IMR-90 (cell line): ENCODE results near the gene KIF6. TPM values are rescaled to one million over a fixed set of nuclear protein-coding genes. Genes with fewer than 3 reads are reported as not detected.

Experiments used
- ATAC-seq: fragments of 200-7000 bp; cut with Tn5 transposase; 2 replicates; pipeline ENCODE4 v1.9.1; 2020; ENCODE audit warnings: low read depth, mild to moderate bottlenecking, moderate library complexity
- BruUV-seq: library from RNA; stranded (reverse); fragments of 400-500 nt; replicated peaks from 2 replicates; lab custom pipeline; 2021; lab: Mats Ljungman, UMichigan
- CTCF ChIA-PET: fragments of 300-600 bp; formaldehyde crosslinking; extraction: SDS; loops from one replicate; lab custom pipeline; 2021; ENCODE audit warnings: antibody characterized with exemption; lab: Yijun Ruan, JAX
- POLR2A ChIA-PET: fragments of 300-600 bp; sonication (Branson Sonifier 250); formaldehyde crosslinking; loops from one replicate; lab custom pipeline; 2022; ENCODE audit warnings: antibody characterized with exemption; ENCODE audit not compliant: unreplicated experiment; lab: Charles Lee
- DNase-seq: peaks from one replicate; pipeline ENCODE4 v3.0.0; 2013
- H2AFZ ChIP-seq: replicated peaks from 2 replicates; pipeline ENCODE3; 2013; ENCODE audit warnings: low read length, mild to moderate bottlenecking; ENCODE audit not compliant: poor library complexity
- H2AK5ac ChIP-seq: 2 replicates; pipeline ENCODE4 v1.6.1; 2013; ENCODE audit warnings: low read depth, low read length, inconsistent platforms
- H2AK9ac ChIP-seq: replicated peaks from 2 replicates; pipeline ENCODE3; 2013; ENCODE audit warnings: mild to moderate bottlenecking, low read depth, low read length, moderate library complexity; ENCODE audit not compliant: poor library complexity
- H2BK120ac ChIP-seq: 2 replicates; pipeline ENCODE4 v1.6.1; 2013; ENCODE audit warnings: low read depth, low read length, inconsistent platforms
- H2BK15ac ChIP-seq: 3 replicates; pipeline ENCODE4 v1.6.1; 2013; ENCODE audit warnings: low read depth, low read length, inconsistent platforms
- H2BK20ac ChIP-seq: 2 replicates; pipeline ENCODE4 v1.6.1; 2013; ENCODE audit warnings: low read depth, mild to moderate bottlenecking, inconsistent platforms, low read length, moderate library complexity
- H2BK5ac ChIP-seq: 2 replicates; pipeline ENCODE4 v1.6.1; 2013; ENCODE audit warnings: mild to moderate bottlenecking, low read depth, low read length, inconsistent platforms; ENCODE audit not compliant: poor library complexity, severe bottlenecking
- H3K14ac ChIP-seq: replicated peaks from 2 replicates; pipeline ENCODE4 v1.6.1; 2013; ENCODE audit warnings: low read depth, low read length, inconsistent platforms
- H3K18ac ChIP-seq: 2 replicates; pipeline ENCODE4 v1.6.1; 2013; ENCODE audit warnings: low read depth, low read length, control low read depth
- H3K23ac ChIP-seq: 2 replicates; pipeline ENCODE4 v1.6.1; 2013; ENCODE audit warnings: low read depth, low read length, inconsistent platforms
- H3K27ac ChIP-seq: 2 replicates; pipeline ENCODE4 v1.5.1; 2013; ENCODE audit warnings: mild to moderate bottlenecking, control low read depth, low read length; ENCODE audit not compliant: insufficient read depth
- H3K27me3 ChIP-seq: 2 replicates; pipeline ENCODE4 v1.6.1; 2013; ENCODE audit warnings: low read length; ENCODE audit not compliant: control insufficient read depth, insufficient read depth
- H3K36me3 ChIP-seq: 2 replicates; pipeline ENCODE4 v1.6.1; 2013; ENCODE audit warnings: low read length, mixed read lengths; ENCODE audit not compliant: control insufficient read depth, insufficient read depth
- H3K4ac ChIP-seq: 2 replicates; pipeline ENCODE4 v1.6.1; 2013; ENCODE audit warnings: low read depth, low read length, inconsistent platforms
- H3K4me1 ChIP-seq: 2 replicates; pipeline ENCODE4 v1.6.1; 2013; ENCODE audit warnings: low read length, mixed read lengths; ENCODE audit not compliant: control insufficient read depth, insufficient read depth
- H3K4me2 ChIP-seq: 2 replicates; pipeline ENCODE4 v1.6.1; 2013; ENCODE audit warnings: low read depth, mild to moderate bottlenecking, control low read depth, low read length, moderate library complexity
- H3K4me3 ChIP-seq: 2 replicates; pipeline ENCODE4 v1.5.1; 2013; ENCODE audit warnings: low read depth, mild to moderate bottlenecking, control low read depth, low read length, moderate library complexity; ENCODE audit not compliant: insufficient read depth
- H3K56ac ChIP-seq: 2 replicates; pipeline ENCODE4 v1.6.1; 2013; ENCODE audit warnings: low read length, inconsistent platforms; ENCODE audit not compliant: insufficient read depth; ENCODE audit errors: extremely low read depth
- H3K79me1 ChIP-seq, 2 experiments: 2 replicates each; pipeline ENCODE4 v1.6.1; 2013; ENCODE audit warnings: low read length in 2 of 2, inconsistent platforms in 1 of 2, low read depth in 1 of 2
- H3K9ac ChIP-seq: 2 replicates; pipeline ENCODE4 v1.6.1; 2013; ENCODE audit warnings: low read depth, low read length, control low read depth
- H3K9me1 ChIP-seq: 2 replicates; pipeline ENCODE4 v1.6.1; 2013; ENCODE audit warnings: low read length, inconsistent platforms; ENCODE audit not compliant: insufficient read depth
- H3K9me3 ChIP-seq: 2 replicates; pipeline ENCODE4 v1.6.1; 2013; ENCODE audit warnings: low read length; ENCODE audit not compliant: control insufficient read depth, insufficient read depth
- H4K20me1 ChIP-seq: 2 replicates; pipeline ENCODE4 v1.6.1; 2013; ENCODE audit warnings: low read length, inconsistent platforms; ENCODE audit not compliant: insufficient read depth
- H4K5ac ChIP-seq: 2 replicates; pipeline ENCODE4 v1.6.1; 2013; ENCODE audit warnings: mild to moderate bottlenecking, low read depth, low read length, control low read depth
- H4K8ac ChIP-seq, 2 experiments: 2 replicates each; pipeline ENCODE4 v1.6.1; 2013; ENCODE audit warnings: low read depth in 2 of 2, low read length in 2 of 2, control low read depth in 1 of 2, inconsistent platforms in 1 of 2
- H4K91ac ChIP-seq: 2 replicates; pipeline ENCODE4 v1.6.1; 2013; ENCODE audit warnings: low read depth, low read length, inconsistent platforms; ENCODE audit not compliant: insufficient read depth
- BHLHE40 ChIP-seq: fragments of 150-350 bp; IDR thresholded peaks from 2 replicates; pipeline ENCODE4 v1.6.1; 2016; ENCODE audit warnings: mild to moderate bottlenecking, low read depth, low read length
- CEBPB ChIP-seq: IDR thresholded peaks from 2 replicates; pipeline ENCODE4 v1.6.1; 2012; ENCODE audit warnings: low read depth, low read length, improper control_type of control experiment
- CHD1 ChIP-seq: IDR thresholded peaks from 2 replicates; pipeline ENCODE4 v1.6.1; 2012; ENCODE audit warnings: low read depth, low read length, improper control_type of control experiment
- ELK1 ChIP-seq: fragments of 150-350 bp; IDR thresholded peaks from 2 replicates; pipeline ENCODE4 v1.6.1; 2016; ENCODE audit warnings: low read depth, mild to moderate bottlenecking, low read length, moderate library complexity, borderline replicate concordance
- FOS ChIP-seq: fragments of 150-350 bp; IDR thresholded peaks from 2 replicates; pipeline ENCODE4 v1.6.1; 2016; ENCODE audit warnings: low read depth, low read length
- MAFK ChIP-seq: IDR thresholded peaks from 2 replicates; pipeline ENCODE4 v1.6.1; 2012; ENCODE audit warnings: low read depth, low read length, improper control_type of control experiment
- MAZ ChIP-seq: IDR thresholded peaks from 2 replicates; pipeline ENCODE4 v1.6.1; 2012; ENCODE audit warnings: low read depth, mild to moderate bottlenecking, low read length, improper control_type of control experiment, moderate library complexity, borderline replicate concordance
- MXI1 ChIP-seq: IDR thresholded peaks from 2 replicates; pipeline ENCODE4 v1.6.1; 2012; ENCODE audit warnings: low read depth, mild to moderate bottlenecking, low read length, moderate library complexity, borderline replicate concordance
- NFE2L2 ChIP-seq: fragments of 150-350 bp; IDR thresholded peaks from 2 replicates; pipeline ENCODE4 v1.6.1; 2016; ENCODE audit warnings: low read depth, mild to moderate bottlenecking, low read length
- POLR2A ChIP-seq: IDR thresholded peaks from 2 replicates; pipeline ENCODE4 v1.6.1; 2012; ENCODE audit warnings: mild to moderate bottlenecking, low read depth, low read length
- RAD21 ChIP-seq: IDR thresholded peaks from 2 replicates; pipeline ENCODE4 v1.6.1; 2012; ENCODE audit warnings: low read length, improper control_type of control experiment
- RCOR1 ChIP-seq: IDR thresholded peaks from 2 replicates; pipeline ENCODE4 v1.6.1; 2012; ENCODE audit warnings: mild to moderate bottlenecking, low read length, improper control_type of control experiment; ENCODE audit not compliant: insufficient replicate concordance
- RFX5 ChIP-seq: IDR thresholded peaks from 2 replicates; pipeline ENCODE4 v1.8.0; 2012; ENCODE audit warnings: low read depth, mild to moderate bottlenecking, low read length, moderate library complexity
- SMC3 ChIP-seq: fragments of 150-350 bp; IDR thresholded peaks from 2 replicates; pipeline ENCODE4 v1.6.1; 2016; ENCODE audit warnings: low read depth, mild to moderate bottlenecking, antibody characterized with exemption, low read length, moderate library complexity
- USF2 ChIP-seq: fragments of 150-350 bp; IDR thresholded peaks from 2 replicates; pipeline ENCODE4 v1.6.1; 2017; ENCODE audit warnings: mild to moderate bottlenecking, antibody characterized with exemption, low read length, low read depth
- WGBS, 2 experiments: methylation state at CpG; one replicate each; pipeline versions ENCODE4 v1.1.5 to v1.1.7; 2013; ENCODE audit warnings: missing lambda C conversion rate in 2 of 2; ENCODE audit not compliant: insufficient read length in 1 of 2; ENCODE audit errors: extremely low coverage in 2 of 2; 5-methylcytosine and 5-hydroxymethylcytosine counted together
- dilution Hi-C: fragments of 300-500 bp; cut with HindIII; formaldehyde crosslinking; loops from one replicate; pipeline ENCODE4 v1.14.3; 2018; ENCODE audit warnings: low sequenced_read_pairs; ENCODE audit not compliant: unreplicated experiment
- in situ Hi-C: fragments of 300-500 bp; cut with MboI; formaldehyde crosslinking; loops from 3 replicates; pipeline ENCODE4 v1.14.3; 2019; ENCODE audit warnings: low sequenced_read_pairs, inconsistent platforms, mixed read lengths
- intact Hi-C: fragments of 100-400 bp; cut with micrococcal nuclease; formaldehyde crosslinking; loops from 2 replicates; pipeline ENCODE4 v1.10.0; 2022
- polyA plus RNA-seq, 3 experiments: library from polyadenylated mRNA; depleted of rRNA; stranded (reverse); fragments of >200 nt; gene quantifications; 2 replicates each; pipeline ENCODE4 v1.2.3, GENCODE V29; 2012; ENCODE audit warnings: low replicate concordance in 1 of 3
- total RNA-seq: library from RNA; depleted of rRNA; stranded (reverse); fragments of >200 nt; gene quantifications from 2 replicates; pipeline ENCODE4 v1.2.3, GENCODE V29; 2012
- TF ChIP-seq, protein P1 (sequence below): conservative IDR thresholded peaks from 2 replicates; pipeline ENCODE4 v1.5.1; 2012; ENCODE audit warnings: mild to moderate bottlenecking, low read depth, low read length, improper control_type of control experiment

Gene KIF6
- total and polyA plus RNA-seq, 2 of the 4 experiments (the other 2 are of a cell fraction) = under 0.01 to 0.10 TPM

- ATAC-seq (no peak), DNase-seq (no peak)
- in situ Hi-C loops = no loop called here
- H4K91ac ChIP-seq = no peak overlapping the region
- no peak overlapping the region for H3K4me2 ChIP-seq
- no peaks in the 10 kb centered on the region for H3K36me3 ChIP-seq
- BruUV-seq = no TSS peak
- no peaks in the 10 kb centered on the region for H3K79me1 ChIP-seq
- H3K4me3 ChIP-seq = no peak overlapping the region
- CTCF ChIA-PET = no interaction called here
- H2BK20ac ChIP-seq = no peak overlapping the region
- H3K27me3 ChIP-seq = no peaks in the 10 kb centered on the region
- no peaks in the 10 kb centered on the region for H3K4me1 ChIP-seq
- H2BK5ac ChIP-seq = no peak overlapping the region
- H2AK5ac ChIP-seq = no peak overlapping the region
- no peak overlapping the region for H3K56ac ChIP-seq
- H3K9ac ChIP-seq = no peak overlapping the region
- H3K27ac ChIP-seq = no peak overlapping the region
- H3K9me3 ChIP-seq = no peaks in the 10 kb centered on the region
- no peak overlapping the region for H3K4ac ChIP-seq
- H3K9me1 ChIP-seq = no peaks in the 10 kb centered on the region
- H2BK120ac ChIP-seq = no peak overlapping the region
- no peak overlapping the region for H3K23ac ChIP-seq
- no peak overlapping the region for H2AK9ac ChIP-seq
- TF ChIP-seq RAD21 (no peak), BHLHE40 (no peak), ELK1 (no peak), MAZ (no peak), POLR2A (no peak), CHD1 (no peak), MAFK (no peak), CEBPB (no peak), SMC3 (no peak), MXI1 (no peak), RFX5 (no peak), FOS (no peak), NFE2L2 (no peak), USF2 (no peak), RCOR1 (no peak)
- TF ChIP-seq, protein P1, sequence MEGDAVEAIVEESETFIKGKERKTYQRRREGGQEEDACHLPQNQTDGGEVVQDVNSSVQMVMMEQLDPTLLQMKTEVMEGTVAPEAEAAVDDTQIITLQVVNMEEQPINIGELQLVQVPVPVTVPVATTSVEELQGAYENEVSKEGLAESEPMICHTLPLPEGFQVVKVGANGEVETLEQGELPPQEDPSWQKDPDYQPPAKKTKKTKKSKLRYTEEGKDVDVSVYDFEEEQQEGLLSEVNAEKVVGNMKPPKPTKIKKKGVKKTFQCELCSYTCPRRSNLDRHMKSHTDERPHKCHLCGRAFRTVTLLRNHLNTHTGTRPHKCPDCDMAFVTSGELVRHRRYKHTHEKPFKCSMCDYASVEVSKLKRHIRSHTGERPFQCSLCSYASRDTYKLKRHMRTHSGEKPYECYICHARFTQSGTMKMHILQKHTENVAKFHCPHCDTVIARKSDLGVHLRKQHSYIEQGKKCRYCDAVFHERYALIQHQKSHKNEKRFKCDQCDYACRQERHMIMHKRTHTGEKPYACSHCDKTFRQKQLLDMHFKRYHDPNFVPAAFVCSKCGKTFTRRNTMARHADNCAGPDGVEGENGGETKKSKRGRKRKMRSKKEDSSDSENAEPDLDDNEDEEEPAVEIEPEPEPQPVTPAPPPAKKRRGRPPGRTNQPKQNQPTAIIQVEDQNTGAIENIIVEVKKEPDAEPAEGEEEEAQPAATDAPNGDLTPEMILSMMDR = no peak
- H2BK15ac ChIP-seq = no peak overlapping the region
- 45% methylated on average over 4 of the region's 8 CpGs; no CpG with 5 or more reads in 1 of the 2 experiments for WGBS, 2 experiments
- no peak overlapping the region for H3K14ac ChIP-seq
- H4K5ac ChIP-seq = no peak overlapping the region
- no peak overlapping the region for H2AFZ ChIP-seq
- no peak overlapping the region for H4K8ac ChIP-seq
- POLR2A ChIA-PET = no interaction called here
- intact Hi-C loops = no loop called here
- H4K20me1 ChIP-seq = no peaks in the 10 kb centered on the region
- dilution Hi-C loops = no loop called here
- no peak overlapping the region for H3K18ac ChIP-seq
Observed at GRCh38 chr6:39280247-39280731, 444.9 kb downstream of the KIF6 start.
